GM10847 (cell line): ENCODE measurements around the gene DYSF.

Experiments
- POLR2A ChIP-seq: IDR thresholded peaks from 2 replicates; pipeline ENCODE4 v1.6.1; 2011; ENCODE audit not compliant: insufficient read length; ENCODE audit errors: extremely low read depth

The DYSF gene

DNA sequence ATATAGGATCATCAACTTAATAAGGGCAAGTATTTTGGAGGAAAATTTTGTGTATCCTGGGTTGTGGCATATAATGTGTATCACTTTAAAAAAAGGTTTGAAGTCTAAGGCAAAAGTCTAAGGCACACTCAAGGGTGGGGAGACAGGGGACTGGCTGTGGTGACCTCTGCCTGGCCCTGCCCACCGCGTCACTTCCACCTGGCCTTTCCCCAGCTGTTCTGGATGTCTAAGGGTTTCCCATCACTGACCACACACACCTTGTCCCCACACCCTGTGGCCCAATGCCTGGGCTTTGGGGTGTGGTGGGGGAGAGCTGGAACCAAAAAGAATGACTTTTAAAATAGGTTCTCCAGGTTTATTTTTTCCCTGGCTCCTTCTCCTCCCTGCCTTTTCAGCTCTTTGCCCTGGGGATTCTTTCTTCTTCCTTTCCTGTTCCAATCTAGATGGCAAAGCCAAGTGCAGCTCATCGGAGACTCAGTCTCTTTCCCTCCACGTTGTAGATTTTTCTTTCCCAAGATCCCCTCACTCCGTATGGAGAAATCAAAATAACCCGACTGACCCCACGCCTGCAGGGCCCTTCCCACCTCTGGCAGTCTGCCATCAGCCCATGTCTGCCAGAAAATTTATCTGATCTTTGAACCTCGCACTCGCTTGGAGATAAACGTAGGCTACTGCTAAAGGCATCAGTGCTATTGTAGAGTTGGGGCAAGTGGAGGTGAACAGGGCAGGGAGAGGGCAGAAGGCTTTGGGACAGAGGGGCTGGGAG, 257.2 kb downstream of the DYSF start:
- TF ChIP-seq POLR2A = no peak

DNA sequence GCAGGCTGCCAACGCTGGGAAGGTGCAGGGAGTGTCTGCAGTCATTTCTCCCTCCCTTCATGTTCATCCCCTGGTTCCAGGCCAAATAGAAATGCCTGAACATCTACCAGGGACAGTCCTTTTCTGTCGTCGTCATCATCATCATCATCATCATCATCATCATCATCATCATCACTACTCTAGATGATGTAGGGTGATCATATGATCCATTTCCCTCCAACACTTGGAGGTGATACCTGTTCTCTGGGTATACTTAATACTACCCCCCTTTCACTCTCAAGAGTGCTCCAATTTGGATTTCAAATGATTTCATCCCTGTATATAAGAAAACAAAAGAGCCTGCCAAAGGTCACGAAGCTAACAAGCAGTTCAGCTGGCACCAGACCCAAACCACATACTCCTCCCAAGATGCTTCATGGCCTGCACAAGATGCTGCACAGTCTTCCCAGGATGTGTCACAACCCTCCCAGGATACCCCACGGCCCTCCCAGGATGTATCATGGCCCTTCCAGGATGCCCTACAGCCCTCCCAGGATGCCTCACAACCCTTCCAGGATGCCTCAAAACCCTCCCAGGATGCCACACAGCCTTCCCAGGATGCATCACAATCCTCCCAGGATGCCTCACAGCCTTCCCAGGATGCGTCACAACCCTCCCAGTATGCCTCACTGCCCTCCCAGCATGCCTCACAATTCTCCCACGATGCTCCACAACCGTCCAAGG, 257.9 kb downstream of the DYSF start:
- no peak for TF ChIP-seq POLR2A

DNA sequence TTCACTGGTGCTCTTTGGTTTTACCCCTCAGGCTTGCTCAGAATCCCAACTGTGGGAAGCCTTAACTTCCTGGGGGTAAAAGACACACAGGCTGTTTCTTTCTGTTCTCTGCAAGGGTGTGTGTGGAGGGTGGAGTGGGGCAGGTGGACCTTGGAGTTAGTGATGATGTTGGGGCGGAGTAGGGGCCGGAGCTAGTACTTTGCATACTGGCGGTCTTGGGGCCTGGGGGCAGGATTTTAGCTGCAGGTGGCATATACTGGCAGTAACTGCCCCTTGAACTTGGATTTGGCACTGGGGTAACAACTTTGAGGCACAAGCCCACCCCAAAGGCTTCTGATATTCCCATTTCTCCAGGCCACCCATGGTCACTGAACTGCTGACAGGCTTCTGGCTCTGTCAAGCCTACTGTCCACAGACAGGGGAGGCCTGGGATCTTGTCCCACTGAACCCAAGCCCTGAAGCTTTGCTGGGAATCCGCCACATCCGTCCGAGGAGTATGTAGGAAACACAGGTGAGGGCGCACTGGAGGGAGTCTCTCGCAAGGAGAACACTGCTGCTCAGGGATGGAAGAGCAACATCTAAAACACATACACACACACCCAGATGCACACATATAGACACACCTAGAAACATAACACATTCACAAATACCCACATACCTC, 258.9 kb downstream of the DYSF start:
- no peak for TF ChIP-seq POLR2A

DNA sequence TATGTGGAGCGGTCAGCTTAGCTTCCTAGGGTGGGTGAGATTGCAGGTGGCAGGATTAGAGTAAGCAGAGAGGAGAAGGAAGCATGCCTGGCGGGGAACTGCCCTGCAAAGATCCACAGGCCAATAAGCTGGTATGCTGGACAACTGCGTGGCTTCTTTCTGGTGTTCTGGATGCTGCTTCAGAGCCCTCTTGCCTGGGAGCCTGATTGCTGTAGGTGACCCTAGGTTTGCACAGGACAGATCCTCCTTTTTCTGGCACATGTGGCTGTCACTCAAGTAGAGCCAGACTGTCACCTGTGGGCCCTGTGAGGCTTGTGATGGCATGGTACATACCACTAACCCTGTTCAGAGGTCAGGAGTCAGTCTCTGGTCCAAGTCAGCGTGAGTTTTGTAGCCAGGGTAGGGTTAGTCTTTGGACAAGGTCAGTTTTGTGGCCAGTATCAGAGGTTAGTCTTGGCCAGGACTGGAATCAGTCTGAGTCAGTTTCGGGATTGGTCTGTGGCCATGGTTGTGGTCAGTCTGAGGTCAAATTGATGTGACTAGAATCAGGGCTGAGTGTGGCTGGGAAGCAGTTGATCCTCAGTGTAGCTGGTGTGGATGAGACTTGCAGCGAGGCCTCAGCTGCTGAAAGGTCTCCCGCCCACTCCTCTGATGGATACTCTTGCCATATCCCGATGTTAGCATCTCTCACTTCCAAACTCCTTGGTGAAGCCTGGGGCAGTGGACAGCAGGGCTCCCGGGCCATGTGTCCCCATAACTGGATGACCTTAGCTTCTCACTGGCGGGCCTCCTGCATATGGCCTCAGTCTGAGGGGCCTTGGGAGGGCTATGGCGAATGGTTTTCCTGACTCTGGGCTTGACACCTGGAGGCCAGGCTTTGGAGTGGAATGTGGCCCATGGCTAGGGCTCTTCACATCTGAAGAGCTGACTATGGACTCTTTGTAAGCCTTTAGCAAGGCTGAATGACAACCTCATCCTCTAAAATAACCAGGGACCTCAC, 260.5 kb downstream of the DYSF start:
- TF ChIP-seq POLR2A = no peak

DNA sequence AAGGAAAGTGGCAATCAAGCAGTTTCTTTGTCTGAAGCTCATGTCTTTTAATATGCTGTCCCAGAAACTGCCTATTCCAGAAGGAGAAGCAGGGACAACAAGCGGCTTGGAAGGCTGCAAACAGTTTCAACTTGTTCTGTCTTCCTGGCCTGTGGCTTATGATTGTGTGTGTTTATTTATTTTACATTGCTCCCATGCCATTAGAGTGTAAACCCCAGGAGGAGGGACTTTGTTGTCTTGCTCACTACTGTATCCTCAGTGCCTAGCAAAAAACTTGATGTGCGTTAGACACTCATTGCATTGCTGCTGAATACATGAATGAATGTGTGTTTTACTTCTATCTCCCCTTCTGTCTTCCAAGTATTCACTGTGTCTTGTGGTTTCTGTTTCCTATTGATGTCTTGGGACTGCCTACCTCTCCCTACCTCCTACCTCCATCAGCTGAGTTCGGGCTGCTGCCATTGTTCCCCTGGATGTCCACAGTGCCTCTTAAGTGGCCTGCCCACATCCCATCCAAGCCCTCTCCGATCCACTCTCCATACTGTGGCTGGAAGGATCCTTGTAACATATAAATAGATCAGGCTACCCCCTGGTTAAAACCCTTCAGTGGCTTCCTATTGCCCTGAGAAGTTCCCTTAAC, 261.4 kb downstream of the DYSF start:
- no peak for TF ChIP-seq POLR2A

DNA sequence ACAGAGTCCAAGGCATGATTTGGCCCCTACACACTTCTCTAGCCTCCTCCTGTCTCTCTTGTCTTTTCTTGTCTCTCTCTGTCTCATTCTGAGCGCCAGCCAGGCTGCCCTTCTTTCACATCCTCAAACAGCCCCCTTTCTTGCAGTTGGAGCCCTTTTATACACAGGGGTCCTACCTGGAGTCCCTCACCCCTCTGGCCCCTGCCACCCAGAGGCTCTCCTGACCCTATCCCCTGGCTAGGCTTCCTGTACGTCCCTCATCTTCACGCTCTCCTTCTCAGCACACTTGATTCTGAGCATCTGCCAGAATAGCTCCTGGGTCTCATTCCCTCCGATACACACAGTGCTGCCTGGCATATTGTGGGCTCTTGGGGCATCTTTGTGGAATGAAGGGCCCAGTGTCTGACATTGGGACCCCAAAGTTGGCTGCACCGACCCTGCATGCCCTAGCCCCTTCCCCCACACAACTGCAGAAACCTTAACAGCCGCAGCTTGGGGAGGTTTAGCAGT, 261.9 kb downstream of the DYSF start:
- no peak for TF ChIP-seq POLR2A

DNA sequence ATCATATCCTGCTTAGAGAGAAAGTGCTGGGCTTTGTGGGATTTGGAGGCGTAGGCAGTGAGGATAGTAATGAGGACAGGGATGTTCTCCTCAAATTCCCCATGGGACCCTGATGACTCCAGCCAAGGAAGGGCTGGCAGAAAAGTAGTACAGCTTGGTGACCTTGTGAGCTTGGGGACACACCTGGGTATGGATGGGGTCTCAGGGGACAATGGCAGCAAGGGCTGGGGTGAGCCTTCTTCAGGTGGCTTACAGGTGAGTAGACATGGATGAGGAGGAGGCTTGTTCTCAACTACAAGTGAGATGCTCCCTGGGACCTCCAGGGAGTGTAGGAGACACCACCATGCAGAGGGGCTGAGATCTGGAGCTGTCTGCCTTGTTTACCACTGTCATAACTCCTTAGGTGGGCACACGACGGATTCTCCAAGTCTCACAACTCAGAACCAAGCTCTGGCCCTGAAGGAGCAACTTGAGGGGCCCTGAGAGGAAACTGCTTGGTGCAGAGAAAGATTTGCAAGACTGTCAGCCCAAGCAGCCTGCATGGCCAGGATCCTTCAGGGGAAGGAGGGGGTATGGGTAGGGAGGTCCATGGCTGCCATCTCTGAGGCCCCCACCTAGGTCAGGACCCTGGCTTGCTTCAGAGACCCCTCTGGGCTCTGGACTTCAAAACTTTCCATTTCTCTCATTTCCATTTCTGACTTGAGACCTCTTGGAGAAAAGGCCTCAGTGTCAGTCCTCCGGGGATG, 262.8 kb downstream of the DYSF start:
- no peak for TF ChIP-seq POLR2A

DNA sequence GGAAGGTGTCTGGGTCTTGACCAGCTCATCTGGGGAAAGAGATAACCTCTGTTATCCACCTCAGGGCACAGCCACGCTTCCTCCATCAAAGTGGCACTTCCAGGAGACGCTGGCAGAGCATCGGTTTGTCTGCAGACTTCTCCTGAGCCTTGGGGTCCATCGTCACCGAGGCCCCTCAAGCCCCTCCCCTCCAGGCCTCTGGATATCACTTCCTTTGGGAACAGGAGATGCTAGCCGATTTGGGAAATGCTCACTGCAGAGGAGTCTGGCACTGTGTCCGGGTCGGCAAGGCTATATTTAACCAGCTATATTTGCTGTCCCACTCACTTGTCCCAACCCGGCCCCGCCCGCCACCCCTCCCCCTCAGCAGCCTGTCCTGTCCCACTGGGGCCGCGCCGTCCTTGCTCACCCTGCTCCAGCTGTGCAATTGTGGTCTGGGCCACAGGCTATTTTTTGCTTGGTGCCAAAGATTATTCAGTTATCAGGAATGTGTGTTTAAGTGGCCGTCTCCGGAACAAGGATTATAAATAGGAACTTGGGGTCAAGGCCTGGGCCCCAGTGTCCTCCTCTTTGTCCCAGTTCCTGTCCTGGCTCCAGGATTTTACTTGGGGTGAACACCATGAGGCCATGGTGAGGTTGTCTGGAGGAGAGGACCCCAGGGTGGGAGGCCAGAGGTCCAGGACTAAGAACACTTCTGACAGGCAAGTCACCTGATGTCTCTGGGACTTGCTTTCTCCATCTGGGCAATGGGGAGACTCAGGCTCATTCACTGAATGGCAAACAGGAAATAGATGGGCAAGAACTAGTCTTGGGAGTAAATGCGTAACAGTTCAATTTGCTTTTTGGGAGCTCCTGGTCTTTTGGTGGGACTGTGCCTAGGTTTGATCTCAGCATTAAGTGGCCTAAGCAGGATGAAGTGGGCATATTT, 263.6 kb downstream of the DYSF start:
- no peak for TF ChIP-seq POLR2A

DNA sequence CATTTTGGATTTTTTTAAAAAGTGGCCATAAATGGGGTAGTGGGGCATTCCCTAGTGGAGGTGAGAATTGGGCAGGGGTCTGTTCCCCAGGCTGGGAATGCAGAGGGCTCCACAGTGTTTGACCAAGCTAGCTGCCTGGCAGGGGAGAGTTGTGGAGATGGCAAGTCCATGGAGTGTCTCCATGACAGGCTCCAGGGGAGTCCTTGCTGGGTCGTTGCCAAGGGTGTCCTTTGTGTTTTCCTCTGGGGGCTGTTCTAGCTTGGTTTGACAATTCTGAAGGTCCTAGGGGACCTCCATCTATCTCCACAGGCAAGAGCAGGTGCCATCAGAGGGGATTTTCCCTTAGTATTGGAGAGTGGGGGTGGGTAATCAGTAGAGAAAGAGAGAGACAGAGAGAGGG, 265.3 kb downstream of the DYSF start:
- no peak for TF ChIP-seq POLR2A

DNA sequence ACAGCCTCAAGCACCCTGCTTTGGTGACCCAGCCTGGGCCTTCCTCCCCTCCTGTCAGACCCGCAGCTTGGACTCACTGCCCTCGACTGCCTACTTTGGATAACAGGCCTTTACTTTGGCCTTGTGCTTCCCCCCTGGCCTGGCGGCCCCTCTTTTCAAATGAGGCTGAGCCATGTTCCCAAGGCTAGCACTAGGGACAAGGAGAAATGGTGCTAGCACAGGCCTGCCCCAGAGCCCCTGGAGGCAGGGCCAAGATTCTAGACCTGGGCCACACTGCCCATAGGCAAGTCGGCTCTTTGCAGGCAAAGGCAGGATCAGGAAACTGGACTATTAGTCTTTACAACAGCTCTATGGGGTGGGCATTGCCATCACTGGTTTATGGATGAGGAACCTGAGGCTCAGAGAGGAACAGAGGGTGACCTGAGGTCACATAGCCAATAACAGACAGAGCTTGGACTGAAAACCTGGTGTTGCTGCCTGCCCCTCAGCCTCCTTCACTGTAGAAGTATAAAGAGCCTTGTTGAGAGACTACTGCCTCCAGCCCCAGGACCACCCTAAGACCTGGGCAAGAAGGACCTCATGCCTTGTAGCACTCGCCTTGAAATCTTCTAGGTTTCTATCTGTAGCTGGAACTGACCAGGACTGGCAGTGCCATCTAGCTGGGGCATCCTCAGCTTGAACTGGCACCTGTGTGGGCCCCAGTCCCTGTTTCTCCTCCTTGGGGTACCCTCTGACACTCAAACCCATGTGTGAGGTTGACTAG, 266.3 kb downstream of the DYSF start:
- no peak for TF ChIP-seq POLR2A

DNA sequence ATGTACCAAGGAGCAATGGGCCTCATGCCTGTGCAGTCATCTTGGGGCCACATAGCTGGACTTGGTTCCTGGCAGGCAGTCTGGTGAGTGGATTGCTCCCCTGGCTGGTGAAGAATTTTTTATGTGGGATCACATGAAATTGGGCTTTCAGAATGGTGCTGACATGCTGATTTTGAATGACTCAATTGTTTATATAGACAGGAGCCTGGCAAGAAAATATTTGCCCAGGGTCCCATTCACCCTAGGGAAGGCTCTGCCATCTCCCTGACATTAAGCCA, 266.9 kb downstream of the DYSF start:
- TF ChIP-seq POLR2A = no peak
